ENCODE results near the gene ACTL7A. TPM values are rescaled to one million over a fixed set of nuclear protein-coding genes. Genes with fewer than 3 reads are reported as not detected.

The ACTL7A gene
- total RNA-seq, 1 donor: not detected

GRCh38 chr9:108842610-108843295 is 19.3 kb upstream of the ACTL7A start:
- Histone ChIP-seq H3K4me3 (ENCODE audit: insufficient read depth, low read length) (no peak overlapping the region), H3K79me2 (ENCODE audit: insufficient read depth, low read length) (no peaks in the 10 kb centered on the region), H3K4me1 (ENCODE audit: insufficient read depth, low read length) (no peaks in the 10 kb centered on the region), H2AFZ (ENCODE audit: low read length) (no peak overlapping the region), H3K36me3 (ENCODE audit: insufficient read depth, low read length) (no peaks in the 10 kb centered on the region), H3K4me2 (ENCODE audit: insufficient read depth, low read length) (no peak overlapping the region), H3K9me3 (ENCODE audit: low read depth, low read length) (no peaks in the 10 kb centered on the region), H4K20me1 (ENCODE audit: insufficient read depth, low read length) (no peaks in the 10 kb centered on the region), H3K27me3 (ENCODE audit: insufficient read depth, low read length) (peaks cover 13% of the 10 kb centered on the region), H3K27ac (ENCODE audit: low read depth, low read length) (no peak overlapping the region)
- TF ChIP-seq CTCF (IDR thresholded peaks at IDR 0.05; ENCODE audit: extremely low read depth, low read depth, low read length): no peak
- no peak for DNase-seq (ENCODE audit: insufficient read length, low spot score, missing footprints)

- no peak for TF ChIP-seq CTCF (IDR thresholded peaks at IDR 0.05; ENCODE audit: extremely low read depth, low read depth, low read length)
- Histone ChIP-seq H3K27me3 (ENCODE audit: insufficient read depth, low read length) (peaks cover 13% of the 10 kb centered on the region), H4K20me1 (ENCODE audit: insufficient read depth, low read length) (no peaks in the 10 kb centered on the region), H3K4me1 (ENCODE audit: insufficient read depth, low read length) (no peaks in the 10 kb centered on the region), H3K9me3 (ENCODE audit: low read depth, low read length) (no peaks in the 10 kb centered on the region), H3K4me2 (ENCODE audit: insufficient read depth, low read length) (no peak overlapping the region), H3K79me2 (ENCODE audit: insufficient read depth, low read length) (no peaks in the 10 kb centered on the region), H3K4me3 (ENCODE audit: insufficient read depth, low read length) (no peak overlapping the region), H3K36me3 (ENCODE audit: insufficient read depth, low read length) (no peaks in the 10 kb centered on the region), H2AFZ (ENCODE audit: low read length) (no peak overlapping the region), H3K27ac (ENCODE audit: low read depth, low read length) (no peak overlapping the region)
- no peak for DNase-seq (ENCODE audit: insufficient read length, low spot score, missing footprints)
These were observed 17.7 kb upstream of the ACTL7A start for GRCh38 chr9:108844391-108844790.

- no peak for TF ChIP-seq CTCF (IDR thresholded peaks at IDR 0.05; ENCODE audit: extremely low read depth, low read depth, low read length)
- no peak overlapping the region for H2AFZ ChIP-seq (ENCODE audit: low read length)
- H3K27me3 ChIP-seq (ENCODE audit: insufficient read depth, low read length): peaks cover 13% of the 10 kb centered on the region
- H3K4me3 ChIP-seq (ENCODE audit: insufficient read depth, low read length): no peak overlapping the region
- H3K4me2 ChIP-seq (ENCODE audit: insufficient read depth, low read length): no peak overlapping the region
- no peaks in the 10 kb centered on the region for H3K9me3 ChIP-seq (ENCODE audit: low read depth, low read length)
- no peaks in the 10 kb centered on the region for H3K79me2 ChIP-seq (ENCODE audit: insufficient read depth, low read length)
- no peak overlapping the region for H3K27ac ChIP-seq (ENCODE audit: low read depth, low read length)
- no peak for DNase-seq (ENCODE audit: insufficient read length, low spot score, missing footprints)
- H3K4me1 ChIP-seq (ENCODE audit: insufficient read depth, low read length): no peaks in the 10 kb centered on the region
- no peaks in the 10 kb centered on the region for H3K36me3 ChIP-seq (ENCODE audit: insufficient read depth, low read length)
- no peaks in the 10 kb centered on the region for H4K20me1 ChIP-seq (ENCODE audit: insufficient read depth, low read length)
These were observed 17.2 kb upstream of the ACTL7A start for GRCh38 chr9:108844856-108845255.

GRCh38 chr9:108845507-108845906 is 16.6 kb upstream of the ACTL7A start:
- peaks cover 13% of the 10 kb centered on the region for H3K27me3 ChIP-seq (ENCODE audit: insufficient read depth, low read length)
- no peak for TF ChIP-seq CTCF (IDR thresholded peaks at IDR 0.05; ENCODE audit: extremely low read depth, low read depth, low read length)
- no peak overlapping the region for H3K4me3 ChIP-seq (ENCODE audit: insufficient read depth, low read length)
- H3K4me2 ChIP-seq (ENCODE audit: insufficient read depth, low read length): no peak overlapping the region
- no peak overlapping the region for H3K27ac ChIP-seq (ENCODE audit: low read depth, low read length)
- H2AFZ ChIP-seq (ENCODE audit: low read length): no peak overlapping the region
- no peak for DNase-seq (ENCODE audit: insufficient read length, low spot score, missing footprints)
- H3K36me3 ChIP-seq (ENCODE audit: insufficient read depth, low read length): no peaks in the 10 kb centered on the region
- H3K9me3 ChIP-seq (ENCODE audit: low read depth, low read length): no peaks in the 10 kb centered on the region
- no peaks in the 10 kb centered on the region for H4K20me1 ChIP-seq (ENCODE audit: insufficient read depth, low read length)
- H3K79me2 ChIP-seq (ENCODE audit: insufficient read depth, low read length): no peaks in the 10 kb centered on the region
- H3K4me1 ChIP-seq (ENCODE audit: insufficient read depth, low read length): no peaks in the 10 kb centered on the region
